Liver (tissue), 9 donors: ENCODE results near the gene CELA2A. TPM values are rescaled to one million over a fixed set of nuclear protein-coding genes. Genes with fewer than 3 reads are reported as not detected.

ENCODE experiments used
- DNase-seq: peaks from one replicate; pipeline ENCODE4 v3.0.0-alpha.2; 2017; ENCODE audit warnings: low spot score
- H3K27ac ChIP-seq, 2 donors: one replicate each; pipeline ENCODE4 v1.7.0; 2013; ENCODE audit warnings: inconsistent platforms in 2 of 2, low read length in 2 of 2, control low read depth in 1 of 2, low read depth in 1 of 2, mild to moderate bottlenecking in 1 of 2
- H3K27me3 ChIP-seq, 4 donors: one replicate each; pipeline versions ENCODE4 v1.6.1 to v1.7.0; 2013; ENCODE audit warnings: low read length in 3 of 4, inconsistent platforms in 1 of 4, mild to moderate bottlenecking in 1 of 4, moderate library complexity in 1 of 4; ENCODE audit not compliant: control insufficient read depth in 4 of 4, insufficient read depth in 4 of 4
- H3K36me3 ChIP-seq, 4 donors: one replicate each; pipeline versions ENCODE4 v1.6.1 to v1.7.0; 2013; ENCODE audit warnings: low read length in 3 of 4, mild to moderate bottlenecking in 3 of 4, low read depth in 1 of 4, moderate library complexity in 1 of 4; ENCODE audit not compliant: control insufficient read depth in 4 of 4, insufficient read depth in 3 of 4
- H3K4me1 ChIP-seq, 4 donors: one replicate each; pipeline versions ENCODE4 v1.6.1 to v1.7.0; 2013; ENCODE audit warnings: low read length in 3 of 4, mild to moderate bottlenecking in 3 of 4, moderate library complexity in 1 of 4; ENCODE audit not compliant: control insufficient read depth in 4 of 4, insufficient read depth in 4 of 4
- H3K4me3 ChIP-seq, 3 donors: one replicate each; pipeline versions ENCODE4 v1.6.1 to v1.7.0; 2013; ENCODE audit warnings: low read length in 3 of 3, control low read depth in 1 of 3, low read depth in 1 of 3, mild to moderate bottlenecking in 1 of 3
- H3K9ac ChIP-seq, 2 donors: one replicate each; pipeline ENCODE4 v1.7.0; 2013; ENCODE audit warnings: low read length in 2 of 2, mild to moderate bottlenecking in 2 of 2, moderate library complexity in 2 of 2, control low read depth in 1 of 2, low read depth in 1 of 2
- H3K9me3 ChIP-seq, 4 donors: one replicate each; pipeline versions ENCODE4 v1.6.1 to v1.7.0; 2013; ENCODE audit warnings: low read length in 3 of 4; ENCODE audit not compliant: control insufficient read depth in 4 of 4
- ATF3 ChIP-seq: IDR thresholded peaks from 2 replicates; pipeline ENCODE4 v1.6.1; 2016; ENCODE audit warnings: antibody characterized with exemption
- EGR1 ChIP-seq, 2 donors: IDR thresholded peaks; 2 replicates each; pipeline ENCODE4 v1.6.1; 2016 to 2018; ENCODE audit warnings: antibody characterized with exemption in 2 of 2, low read depth in 2 of 2
- FOXA1 ChIP-seq: IDR thresholded peaks from 2 replicates; pipeline ENCODE4 v1.6.1; 2016; ENCODE audit warnings: antibody characterized with exemption
- FOXA2 ChIP-seq: IDR thresholded peaks from 2 replicates; pipeline ENCODE4 v1.6.1; 2016; ENCODE audit warnings: antibody characterized with exemption
- GABPA ChIP-seq, 2 donors: IDR thresholded peaks in 1 of 2; conservative IDR thresholded peaks in 1 of 2; 2 replicates each; pipeline ENCODE4 v1.6.1; 2016; ENCODE audit warnings: antibody characterized with exemption in 2 of 2, mild to moderate bottlenecking in 1 of 2, moderate library complexity in 1 of 2
- HNF4A ChIP-seq, 2 donors: conservative IDR thresholded peaks; 2 replicates each; pipeline ENCODE4 v1.6.1; 2016; ENCODE audit warnings: antibody characterized with exemption in 2 of 2, mild to moderate bottlenecking in 2 of 2
- HNF4G ChIP-seq: IDR thresholded peaks from 2 replicates; pipeline ENCODE4 v1.6.1; 2016; ENCODE audit warnings: antibody characterized with exemption
- JUND ChIP-seq, 2 donors: IDR thresholded peaks; 2 replicates each; pipeline ENCODE4 v1.6.1; 2016; ENCODE audit warnings: antibody characterized with exemption in 2 of 2
- MAX ChIP-seq: IDR thresholded peaks from 2 replicates; pipeline ENCODE4 v1.6.1; 2016; ENCODE audit warnings: antibody characterized with exemption
- NR2F2 ChIP-seq: IDR thresholded peaks from 2 replicates; pipeline ENCODE4 v1.6.1; 2016; ENCODE audit warnings: antibody characterized with exemption
- RAD21 ChIP-seq, 2 donors: IDR thresholded peaks; 2 replicates each; pipeline ENCODE4 v1.6.1; 2016; ENCODE audit warnings: antibody characterized with exemption in 2 of 2, mild to moderate bottlenecking in 2 of 2
- REST ChIP-seq: IDR thresholded peaks from 2 replicates; pipeline ENCODE4 v1.6.1; 2016; ENCODE audit warnings: antibody characterized with exemption, mild to moderate bottlenecking
- RXRA ChIP-seq, 2 donors: IDR thresholded peaks; 2 replicates each; pipeline ENCODE4 v1.6.1; 2017 to 2018; ENCODE audit warnings: antibody characterized with exemption in 2 of 2, mild to moderate bottlenecking in 1 of 2
- SP1 ChIP-seq: IDR thresholded peaks from 2 replicates; pipeline ENCODE4 v1.6.1; 2018; ENCODE audit warnings: antibody characterized with exemption, mild to moderate bottlenecking
- TAF1 ChIP-seq: conservative IDR thresholded peaks from 2 replicates; pipeline ENCODE4 v1.6.1; 2016; ENCODE audit warnings: antibody characterized with exemption, mild to moderate bottlenecking
- YY1 ChIP-seq: IDR thresholded peaks from 2 replicates; pipeline ENCODE4 v1.6.1; 2016; ENCODE audit warnings: antibody characterized with exemption, mild to moderate bottlenecking
- WGBS: extraction: QIAGEN DNeasy Blood & Tissue Kit; methylation state at CpG from one replicate; pipeline ENCODE4 v1.1.7; 2013; 5-methylcytosine and 5-hydroxymethylcytosine counted together
- polyA plus RNA-seq, 2 donors: library from polyadenylated mRNA; stranded (reverse) in 1 of 2; unstranded in 1 of 2; fragments of 200-250 nt in 1 of 2; fragments of >200 nt in 1 of 2; fragmentation: Nextera tagmentation in 1 of 2; extraction: Ambion mirVana in 1 of 2; gene quantifications; one replicate each; pipeline versions ENCODE4 v1.2.1 to v1.2.3, GENCODE V29; 2013 to 2015
- total RNA-seq, 2 donors: library from RNA; depleted of rRNA; stranded (reverse); fragments of >200 nt; gene quantifications; one replicate each; pipeline ENCODE4 v1.2.3, GENCODE V29; 2014
- TF ChIP-seq, protein P1 (sequence below): IDR thresholded peaks from 2 replicates; pipeline ENCODE4 v1.6.1; 2016; ENCODE audit warnings: antibody characterized with exemption
- TF ChIP-seq, protein P2 (sequence below): fragments of 150-350 bp; IDR thresholded peaks from 2 replicates; pipeline ENCODE4 v1.5.1; 2017; ENCODE audit warnings: improper control_type of control experiment, low read depth, low read length; ENCODE audit not compliant: missing input control
- donor health status: healthy.
- donor health status: healthy.
- donor health status: healthy.
- donor health status: healthy.
- donor health status: healthy.

CELA2A gene
- total and polyA plus RNA-seq, 4 donors = not detected

DNA sequence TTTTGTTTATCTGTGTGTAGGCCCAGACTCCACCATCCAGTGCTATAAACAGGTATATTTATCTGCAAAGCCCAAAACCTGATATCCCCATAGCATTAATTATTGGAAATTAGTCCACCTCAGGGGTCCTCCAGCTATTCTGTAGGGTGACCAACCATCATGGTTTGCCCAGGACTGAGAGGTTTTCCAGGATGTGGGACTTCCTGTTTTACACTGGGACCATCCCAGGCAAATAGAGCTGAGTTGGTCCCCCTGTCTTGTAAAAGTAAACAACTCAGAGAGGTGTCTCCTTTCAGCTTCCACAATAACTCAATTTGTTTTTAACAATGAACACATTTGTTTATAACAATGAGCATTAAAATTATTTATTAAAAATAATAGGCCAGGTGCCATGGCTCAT is 11.6 kb downstream of the CELA2A start:
- Histone ChIP-seq H3K9ac (no peak overlapping the region), H3K36me3 (no peaks in the 10 kb centered on the region), H3K4me1 (no peaks in the 10 kb centered on the region), H3K9me3 (no peaks in the 10 kb centered on the region), H3K4me3 (no peak overlapping the region), H3K27me3 (no peaks in the 10 kb centered on the region), H3K27ac (no peak overlapping the region)
- no peak for DNase-seq
- TF ChIP-seq RXRA (IDR thresholded peaks at IDR 0.05) = no peak
- no peak for TF ChIP-seq TAF1
- no peak for TF ChIP-seq GABPA (IDR thresholded peaks at IDR 0.05 in 1 of 2, conservative IDR thresholded peaks at IDR 0.05 in 1 of 2)
- no peak for TF ChIP-seq NR2F2
- no peak for TF ChIP-seq SP1
- TF ChIP-seq HNF4A (conservative IDR thresholded peaks at IDR 0.05) = no peak
- TF ChIP-seq EGR1 (IDR thresholded peaks at IDR 0.05; ENCODE audit: low read depth in 2 of 2) = no peak
- TF ChIP-seq ATF3 = no peak
- no peak for TF ChIP-seq REST
- no peak for TF ChIP-seq JUND (IDR thresholded peaks at IDR 0.05)
- no peak for TF ChIP-seq YY1
- TF ChIP-seq, protein P1, sequence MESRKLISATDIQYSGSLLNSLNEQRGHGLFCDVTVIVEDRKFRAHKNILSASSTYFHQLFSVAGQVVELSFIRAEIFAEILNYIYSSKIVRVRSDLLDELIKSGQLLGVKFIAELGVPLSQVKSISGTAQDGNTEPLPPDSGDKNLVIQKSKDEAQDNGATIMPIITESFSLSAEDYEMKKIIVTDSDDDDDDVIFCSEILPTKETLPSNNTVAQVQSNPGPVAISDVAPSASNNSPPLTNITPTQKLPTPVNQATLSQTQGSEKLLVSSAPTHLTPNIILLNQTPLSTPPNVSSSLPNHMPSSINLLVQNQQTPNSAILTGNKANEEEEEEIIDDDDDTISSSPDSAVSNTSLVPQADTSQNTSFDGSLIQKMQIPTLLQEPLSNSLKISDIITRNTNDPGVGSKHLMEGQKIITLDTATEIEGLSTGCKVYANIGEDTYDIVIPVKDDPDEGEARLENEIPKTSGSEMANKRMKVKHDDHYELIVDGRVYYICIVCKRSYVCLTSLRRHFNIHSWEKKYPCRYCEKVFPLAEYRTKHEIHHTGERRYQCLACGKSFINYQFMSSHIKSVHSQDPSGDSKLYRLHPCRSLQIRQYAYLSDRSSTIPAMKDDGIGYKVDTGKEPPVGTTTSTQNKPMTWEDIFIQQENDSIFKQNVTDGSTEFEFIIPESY = no peak
- no peak for TF ChIP-seq FOXA1
- TF ChIP-seq HNF4G = no peak
- TF ChIP-seq FOXA2 = no peak

GRCh38 chr1:15469361-15469760 is 12.8 kb downstream of the CELA2A start:
- WGBS = 70% methylated on average over 3 of the region's 3 CpGs
- no peaks in the 10 kb centered on the region for H3K27me3 ChIP-seq
- H3K27ac ChIP-seq = no peak overlapping the region
- no peaks in the 10 kb centered on the region for H3K9me3 ChIP-seq
- H3K4me3 ChIP-seq = no peak overlapping the region
- DNase-seq = no peak
- no peaks in the 10 kb centered on the region for H3K36me3 ChIP-seq
- no peaks in the 10 kb centered on the region for H3K4me1 ChIP-seq
- TF ChIP-seq SP1 = no peak
- TF ChIP-seq REST = no peak
- no peak for TF ChIP-seq ATF3
- no peak for TF ChIP-seq FOXA1
- no peak for TF ChIP-seq FOXA2
- no peak for TF ChIP-seq MAX
- TF ChIP-seq YY1 = no peak
- no peak for TF ChIP-seq EGR1 (IDR thresholded peaks at IDR 0.05; ENCODE audit: low read depth in 2 of 2)
- TF ChIP-seq NR2F2 = no peak
- TF ChIP-seq RAD21 (IDR thresholded peaks at IDR 0.05) = no peak
- TF ChIP-seq HNF4G = no peak
- TF ChIP-seq, protein P1 = no peak
- TF ChIP-seq TAF1 = no peak
- TF ChIP-seq, protein P2, sequence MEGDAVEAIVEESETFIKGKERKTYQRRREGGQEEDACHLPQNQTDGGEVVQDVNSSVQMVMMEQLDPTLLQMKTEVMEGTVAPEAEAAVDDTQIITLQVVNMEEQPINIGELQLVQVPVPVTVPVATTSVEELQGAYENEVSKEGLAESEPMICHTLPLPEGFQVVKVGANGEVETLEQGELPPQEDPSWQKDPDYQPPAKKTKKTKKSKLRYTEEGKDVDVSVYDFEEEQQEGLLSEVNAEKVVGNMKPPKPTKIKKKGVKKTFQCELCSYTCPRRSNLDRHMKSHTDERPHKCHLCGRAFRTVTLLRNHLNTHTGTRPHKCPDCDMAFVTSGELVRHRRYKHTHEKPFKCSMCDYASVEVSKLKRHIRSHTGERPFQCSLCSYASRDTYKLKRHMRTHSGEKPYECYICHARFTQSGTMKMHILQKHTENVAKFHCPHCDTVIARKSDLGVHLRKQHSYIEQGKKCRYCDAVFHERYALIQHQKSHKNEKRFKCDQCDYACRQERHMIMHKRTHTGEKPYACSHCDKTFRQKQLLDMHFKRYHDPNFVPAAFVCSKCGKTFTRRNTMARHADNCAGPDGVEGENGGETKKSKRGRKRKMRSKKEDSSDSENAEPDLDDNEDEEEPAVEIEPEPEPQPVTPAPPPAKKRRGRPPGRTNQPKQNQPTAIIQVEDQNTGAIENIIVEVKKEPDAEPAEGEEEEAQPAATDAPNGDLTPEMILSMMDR = no peak
- no peak for TF ChIP-seq GABPA (IDR thresholded peaks at IDR 0.05 in 1 of 2, conservative IDR thresholded peaks at IDR 0.05 in 1 of 2)
- no peak for TF ChIP-seq HNF4A (conservative IDR thresholded peaks at IDR 0.05)
- TF ChIP-seq RXRA (IDR thresholded peaks at IDR 0.05) = no peak
- no peak overlapping the region for H3K9ac ChIP-seq
